SW 1271 (cell line): ENCODE results near the gene MAX.

Experiments used
- DNase-seq, 2 experiments: peaks; one replicate each; lab custom pipeline; 2025; lab: John Stamatoyannopoulos, UW

Gene MAX

DNA sequence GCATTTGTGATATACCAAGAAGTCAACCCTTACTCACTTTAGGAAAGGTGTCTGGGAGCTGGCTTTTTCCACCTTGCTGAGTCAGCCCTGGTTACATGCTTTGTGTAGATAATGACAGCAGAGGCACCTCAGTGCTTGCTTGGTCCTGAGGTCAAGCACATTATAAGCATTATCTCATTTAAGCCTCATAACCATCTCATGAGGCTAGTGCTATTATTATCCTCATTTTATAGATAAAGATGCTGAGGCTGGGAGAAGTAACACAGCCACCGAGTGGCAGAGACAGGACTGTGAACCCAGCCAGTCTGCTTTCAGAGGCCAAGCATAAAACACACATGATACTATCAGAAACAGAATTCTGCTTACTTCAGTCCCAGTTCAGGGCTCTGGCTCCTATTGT, 29.4 kb downstream of the MAX start:
- no peak for DNase-seq

DNA sequence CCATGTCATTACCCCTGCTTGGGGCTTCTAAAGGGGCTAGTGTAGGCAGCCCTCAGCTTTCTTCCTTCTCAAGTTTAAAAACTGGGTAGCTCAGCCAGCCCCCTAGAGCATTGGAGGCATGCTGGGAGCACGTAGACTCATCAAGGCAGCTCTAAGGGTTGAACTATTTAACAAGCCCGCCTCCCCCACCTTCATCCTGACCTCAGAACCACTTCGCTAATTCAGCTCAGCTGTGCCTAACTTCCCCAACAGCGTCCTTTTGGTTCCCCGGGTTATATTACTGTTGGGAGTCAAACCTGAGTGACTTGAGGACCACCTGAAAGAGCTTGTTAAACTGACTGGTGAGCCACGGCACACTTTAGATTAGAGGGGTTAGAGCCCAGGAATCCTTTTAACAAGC, 30.1 kb downstream of the MAX start:
- no peak for DNase-seq

GRCh38 chr14:65071544-65071943, 30.8 kb downstream of the MAX start:
- DNase-seq, result no peak

DNA sequence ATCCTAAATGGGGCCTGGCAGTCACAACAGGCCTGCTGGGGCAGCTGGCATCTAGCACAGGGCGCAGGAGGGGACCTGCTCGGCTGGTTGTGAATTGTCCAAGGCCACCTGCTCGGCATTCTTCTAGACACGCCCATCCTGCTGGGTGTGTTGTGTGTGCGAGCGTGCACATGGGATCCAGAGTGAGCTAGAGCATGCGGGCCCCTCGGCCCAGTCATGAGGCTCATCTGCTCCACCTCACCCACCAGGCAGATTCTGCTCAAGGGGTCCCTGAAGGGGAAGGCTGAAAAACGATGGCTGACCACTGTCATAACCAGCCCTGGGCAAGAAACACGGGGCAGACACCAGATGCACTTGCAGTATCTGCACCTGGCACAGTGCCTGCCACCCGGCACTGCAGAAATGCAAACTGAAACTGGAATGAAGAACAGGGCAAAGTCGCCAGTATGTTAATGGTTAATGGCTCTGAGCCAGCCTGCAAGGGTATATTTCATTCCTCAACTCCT, 31.8 kb downstream of the MAX start:
- DNase-seq, result no peak

- no peak for DNase-seq
These were observed 32.4 kb downstream of the MAX start for GRCh38 chr14:65069874-65070413.

DNA sequence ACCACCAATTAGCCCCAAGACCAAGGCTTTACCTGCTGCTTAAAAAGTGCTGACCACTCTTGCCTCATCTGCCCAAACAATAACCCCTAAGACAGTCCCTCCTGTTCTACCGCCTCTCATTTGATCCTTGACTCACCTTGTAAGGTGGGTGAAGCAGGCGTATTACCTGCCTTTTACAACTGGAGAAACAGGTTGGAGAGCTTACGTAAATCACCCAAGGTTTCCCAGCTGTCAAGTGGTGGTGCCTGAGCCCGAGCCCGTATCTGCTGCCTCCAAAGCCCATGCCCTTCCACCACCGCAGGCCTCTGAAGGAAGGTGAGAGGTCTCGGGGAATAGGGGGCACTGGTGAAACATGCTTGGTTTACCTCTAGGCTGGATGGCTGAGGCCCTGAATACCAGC, 36.6 kb downstream of the MAX start:
- no peak for DNase-seq

DNA sequence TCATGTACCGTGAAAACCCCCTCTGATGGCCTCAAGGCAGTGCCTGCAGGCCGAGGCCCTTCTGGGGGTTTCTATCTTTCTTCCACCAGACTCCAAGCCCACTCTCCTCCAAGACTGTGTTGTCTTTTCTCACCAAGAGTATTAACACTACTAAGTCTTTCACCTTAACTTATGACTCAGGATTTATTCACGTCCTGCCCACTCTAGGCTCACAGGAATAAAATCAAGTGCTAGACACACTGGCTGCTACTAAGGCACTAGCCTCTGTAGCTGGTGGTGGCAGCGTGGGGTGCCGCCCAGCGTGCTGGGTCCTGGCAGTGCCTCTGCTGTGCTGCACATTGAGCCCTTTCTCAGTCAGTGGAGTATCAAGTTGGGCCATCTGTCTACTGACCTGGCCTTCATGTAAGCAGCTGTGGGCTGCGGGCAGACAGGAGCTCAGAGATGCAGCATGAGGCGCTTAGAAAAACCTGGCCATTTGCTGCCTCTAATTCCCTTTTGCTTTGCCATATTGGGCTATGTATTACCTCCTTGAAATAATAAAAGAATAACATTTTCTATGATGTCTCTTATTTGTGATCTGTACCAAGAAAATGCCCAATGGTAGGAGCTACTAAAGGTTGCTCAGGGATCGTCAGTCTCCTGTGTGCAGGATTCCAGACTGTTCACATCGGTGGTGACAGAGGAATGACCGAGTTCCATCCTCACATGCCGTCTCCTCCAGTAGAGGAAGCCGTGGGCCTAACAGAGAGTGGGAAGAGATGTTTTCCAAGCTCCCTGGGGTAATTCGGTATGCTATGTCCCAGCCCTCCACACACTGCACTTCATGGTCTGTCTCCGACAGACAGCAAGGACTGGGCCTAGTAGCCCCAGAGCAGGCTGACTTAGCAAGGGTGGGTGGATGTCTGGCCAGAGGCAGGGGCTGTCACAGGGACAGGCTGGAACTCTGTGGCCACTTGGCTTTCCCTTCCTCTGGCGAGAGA, 39.9 kb downstream of the MAX start:
- no peak for DNase-seq

DNA sequence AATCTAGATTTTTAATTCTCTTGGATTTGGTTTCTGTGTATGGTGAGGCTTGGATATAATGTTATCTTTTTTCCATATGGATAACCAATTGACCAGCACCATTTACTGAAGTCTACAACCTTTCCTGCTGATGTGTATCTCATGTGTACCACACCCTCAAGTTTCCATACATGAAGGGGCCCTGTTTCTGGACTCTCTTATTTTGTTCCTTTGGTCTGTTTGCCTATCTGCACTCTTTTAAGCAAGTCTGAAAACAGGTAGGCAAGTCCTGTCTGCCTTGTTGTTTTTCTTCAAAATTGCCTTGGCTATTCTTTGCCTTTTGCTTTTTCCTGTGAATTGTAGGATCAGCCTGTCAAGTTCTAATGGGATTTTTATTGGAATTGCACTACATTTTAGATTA, 44.6 kb downstream of the MAX start:
- DNase-seq, result no peak

- DNase-seq, result no peak
These were observed 47.7 kb downstream of the MAX start for GRCh38 chr14:65054471-65055085.

GRCh38 chr14:65053466-65053865, 48.9 kb downstream of the MAX start:
- no peak for DNase-seq

DNA sequence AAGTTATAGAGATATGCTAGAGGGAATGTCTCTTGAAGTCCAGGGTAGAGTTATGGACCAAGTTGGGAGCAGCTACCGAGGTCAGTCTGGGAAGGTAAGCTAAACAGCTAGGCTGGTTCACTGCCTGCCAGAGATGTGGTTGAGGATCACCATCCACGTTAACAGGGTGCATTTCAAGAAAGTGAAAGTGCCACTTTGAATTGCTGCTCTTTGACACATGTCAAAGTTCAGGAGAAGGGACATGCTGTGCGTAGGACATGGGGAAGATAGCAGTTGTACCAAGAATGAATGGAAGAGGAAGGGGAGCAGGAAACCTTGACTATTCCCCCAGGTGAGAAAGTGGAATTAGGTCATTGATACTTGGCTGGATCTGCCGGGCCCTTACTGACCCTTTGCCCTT, 49.5 kb downstream of the MAX start:
- DNase-seq, result no peak

- no peak for DNase-seq
These were observed 56.6 kb downstream of the MAX start for GRCh38 chr14:65045709-65046108.

DNA sequence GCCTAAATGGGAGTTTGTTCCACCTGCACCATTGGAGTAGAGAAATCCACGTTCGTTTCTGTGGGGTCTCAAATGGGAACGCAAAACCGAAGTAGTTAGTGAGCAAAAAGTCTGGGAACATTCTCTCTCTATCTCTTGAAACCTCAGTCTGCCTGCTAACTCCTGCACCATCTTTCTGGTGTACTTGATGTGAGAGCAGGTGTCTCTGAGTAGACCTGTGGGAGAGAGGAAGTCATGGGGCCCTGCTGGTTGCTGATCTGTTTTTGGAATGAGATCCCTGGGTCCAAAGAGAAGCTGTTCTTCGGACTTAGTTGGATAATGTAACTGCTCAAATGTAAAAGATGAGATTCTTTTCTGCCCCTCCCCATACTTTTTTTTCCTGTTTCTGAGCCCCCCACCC, 57.3 kb downstream of the MAX start:
- no peak for DNase-seq

- DNase-seq, result no peak
These were observed 57.7 kb downstream of the MAX start for GRCh38 chr14:65044596-65044959.

DNA sequence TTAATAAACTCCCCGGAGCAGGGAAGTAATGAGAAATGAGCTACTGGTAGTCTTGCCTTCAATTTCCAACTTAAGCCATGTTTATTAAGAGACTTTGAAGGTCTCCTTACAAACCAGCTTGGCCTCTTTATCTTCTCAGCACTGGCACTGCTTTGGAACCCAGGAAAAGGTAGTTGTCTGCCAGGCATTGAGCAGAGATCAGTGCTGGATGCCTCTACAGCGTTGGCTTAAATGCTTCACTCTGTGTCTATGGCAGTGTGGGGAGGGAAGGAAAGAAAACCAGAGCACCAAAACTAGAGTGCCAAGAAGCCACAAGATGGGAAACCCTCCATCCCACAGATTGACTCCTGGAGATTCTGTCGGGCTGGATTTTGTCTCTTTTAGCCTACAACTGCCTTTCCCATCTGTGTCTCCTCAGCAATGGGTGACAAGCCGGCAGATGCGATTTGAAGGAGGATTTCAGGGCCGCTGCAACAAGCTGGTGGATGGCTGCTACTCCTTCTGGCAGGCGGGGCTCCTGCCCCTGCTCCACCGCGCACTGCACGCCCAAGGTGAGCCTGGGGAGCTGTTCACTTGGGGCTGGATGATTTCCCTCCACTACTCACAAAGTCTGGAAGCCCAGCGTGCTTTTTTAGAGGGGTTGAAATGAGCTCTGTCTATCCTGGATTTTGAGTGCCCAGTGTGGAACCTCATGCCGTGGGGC, 58.3 kb downstream of the MAX start:
- DNase-seq, result no peak

DNA sequence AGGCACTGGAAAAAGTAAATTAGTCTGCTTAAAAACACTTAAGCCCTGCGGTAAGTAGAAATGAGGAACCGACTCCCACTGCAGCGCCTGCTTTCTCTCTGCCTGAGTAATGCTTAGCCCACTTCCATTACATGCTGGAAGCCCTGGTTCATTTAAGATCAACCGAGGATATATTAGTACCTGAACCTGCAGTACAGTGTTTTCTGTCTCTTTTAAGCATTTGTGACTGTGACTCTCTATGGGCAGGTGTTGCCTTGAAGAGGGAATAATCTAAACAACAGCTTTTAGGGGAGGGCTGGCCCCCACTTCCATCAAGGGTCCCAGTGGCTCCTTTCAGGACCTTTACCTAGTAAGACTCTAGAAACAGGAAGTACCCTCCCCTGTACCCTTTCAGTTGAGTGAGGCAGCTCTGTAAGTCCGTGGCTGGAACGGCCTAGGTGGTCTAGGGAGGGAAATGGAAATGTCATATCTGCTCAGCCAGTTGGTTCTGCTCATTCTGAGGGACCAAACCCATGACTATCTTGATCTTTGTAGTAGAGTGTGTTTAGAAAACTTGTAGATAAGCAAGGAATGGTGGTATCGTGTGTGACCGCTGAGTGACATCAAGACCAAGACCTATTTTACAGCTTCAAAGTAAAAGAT, 59.5 kb downstream of the MAX start:
- no peak for DNase-seq

DNA sequence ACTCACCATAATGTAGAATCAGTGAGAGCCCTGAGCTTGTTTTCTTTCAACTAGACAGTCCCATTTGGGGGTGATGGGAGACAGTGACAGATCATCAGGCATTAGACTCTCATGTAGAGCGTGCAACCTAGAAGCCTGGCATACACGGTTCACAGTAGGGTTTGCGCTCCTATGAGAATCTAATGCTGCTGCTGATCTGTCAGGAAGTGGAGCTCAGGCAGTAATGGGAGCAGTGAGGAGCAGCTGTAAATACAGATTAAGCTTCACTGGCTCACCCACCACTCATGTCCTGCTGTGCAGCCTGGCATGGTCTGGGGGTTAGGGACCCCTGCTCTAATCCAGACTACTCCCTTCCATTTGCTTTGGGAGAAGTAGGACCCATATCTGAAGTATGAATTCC, 60.0 kb downstream of the MAX start:
- DNase-seq, result no peak

GRCh38 chr14:65041434-65041915, 60.8 kb downstream of the MAX start:
- no peak for DNase-seq

DNA sequence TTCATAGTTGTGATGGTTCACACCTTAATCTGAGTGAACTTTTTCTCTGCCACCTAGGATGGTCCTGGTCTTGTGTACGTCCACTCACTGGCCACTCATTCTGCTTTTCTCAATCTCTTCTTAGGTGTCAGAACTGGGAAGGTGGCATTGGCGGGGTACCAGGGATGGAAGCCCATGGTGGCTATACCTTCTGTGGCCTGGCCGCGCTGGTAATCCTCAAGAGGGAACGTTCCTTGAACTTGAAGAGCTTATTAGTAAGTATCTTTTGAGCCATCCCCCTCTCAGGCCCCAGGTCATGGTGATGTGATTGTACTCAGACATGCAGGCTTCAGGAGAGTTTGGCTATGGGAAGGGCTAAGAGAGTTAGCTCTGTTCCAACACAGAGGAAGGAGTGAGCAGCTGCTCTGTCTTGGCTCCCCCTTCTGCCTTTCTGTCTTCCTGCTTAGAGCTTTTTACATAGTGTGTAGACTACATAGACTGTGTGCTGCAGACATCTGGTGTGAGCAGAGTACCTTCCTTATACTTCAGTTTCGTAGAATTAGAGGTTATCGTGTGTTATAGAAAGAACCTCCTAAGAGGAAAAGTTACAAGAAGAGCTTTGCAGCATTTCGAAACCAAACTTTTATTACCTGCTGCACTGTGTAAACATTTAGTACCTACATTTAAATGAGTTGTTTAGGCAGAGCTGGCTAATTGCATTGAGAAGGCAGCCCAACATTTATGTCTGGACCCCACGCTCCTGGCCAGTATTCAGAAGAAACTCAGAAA, 61.5 kb downstream of the MAX start:
- no peak for DNase-seq

GRCh38 chr14:65038966-65039365, 63.4 kb downstream of the MAX start:
- no peak for DNase-seq

GRCh38 chr14:65035049-65035448, 67.3 kb downstream of the MAX start:
- no peak for DNase-seq
